ENCODE data around the gene CLDN17. TPM values are rescaled to one million over a fixed set of nuclear protein-coding genes. Genes with fewer than 3 reads are reported as not detected.

The CLDN17 gene
- total RNA-seq, 1 experiment from 2014 or later, result not detected

- H3K27ac ChIP-seq, result no peak overlapping the region
- H3K4me3 ChIP-seq, result no peak overlapping the region
- no peaks in the 10 kb centered on the region; the same call in 1 of the 2 replicates for H3K27me3 ChIP-seq (replicated peaks)
- no peak for DNase-seq (ENCODE audit: low read depth in 1 of 2, low spot score in 2 of 2)
- no peaks in the 10 kb centered on the region for H3K9me3 ChIP-seq (replicated peaks)
- no peaks in the 10 kb centered on the region for H3K4me1 ChIP-seq (replicated peaks)
- no peaks in the 10 kb centered on the region for H3K36me3 ChIP-seq
Measured at GRCh38 chr21:30164796-30165195, 1.8 kb downstream of the CLDN17 start.

DNA sequence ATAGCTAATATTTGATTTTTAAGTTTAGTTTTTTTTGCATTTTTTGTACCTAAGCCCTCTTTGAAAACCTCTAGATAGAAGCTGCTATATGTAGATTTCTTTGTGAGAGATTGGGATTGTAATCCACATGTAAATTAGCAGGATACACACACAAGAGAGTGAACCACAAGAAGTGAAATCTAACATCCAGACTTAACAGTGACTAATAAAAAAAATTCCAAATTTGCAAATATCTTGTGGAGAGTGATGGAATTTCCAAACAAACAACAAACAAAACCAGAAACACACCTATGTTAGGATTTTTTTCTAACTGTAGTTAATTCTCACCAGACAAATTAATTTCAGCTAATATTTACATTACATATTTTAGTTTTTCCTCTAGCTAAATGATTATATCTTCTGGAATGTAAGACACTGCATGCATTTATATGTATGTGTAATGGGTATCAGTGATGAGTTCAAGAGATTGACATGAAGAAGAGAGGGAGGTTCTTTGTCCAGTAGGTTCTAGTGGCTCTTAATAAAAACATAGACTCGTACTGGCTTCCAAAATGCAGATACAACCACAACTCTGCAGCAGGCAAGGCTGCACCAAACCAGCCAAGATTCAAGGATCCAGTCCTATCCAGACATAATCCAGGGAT, 12.8 kb downstream of the CLDN17 start:
- H3K9me3 ChIP-seq (replicated peaks), result no peaks in the 10 kb centered on the region
- H3K27ac ChIP-seq, result no peak overlapping the region
- DNase-seq (ENCODE audit: low read depth in 1 of 2, low spot score in 2 of 2), result no peak
- no peaks in the 10 kb centered on the region; the same call in 1 of the 2 replicates for H3K27me3 ChIP-seq (replicated peaks)
- no peaks in the 10 kb centered on the region for H3K36me3 ChIP-seq
- no peaks in the 10 kb centered on the region for H3K4me1 ChIP-seq (replicated peaks)
- no peak overlapping the region for H3K4me3 ChIP-seq

DNA sequence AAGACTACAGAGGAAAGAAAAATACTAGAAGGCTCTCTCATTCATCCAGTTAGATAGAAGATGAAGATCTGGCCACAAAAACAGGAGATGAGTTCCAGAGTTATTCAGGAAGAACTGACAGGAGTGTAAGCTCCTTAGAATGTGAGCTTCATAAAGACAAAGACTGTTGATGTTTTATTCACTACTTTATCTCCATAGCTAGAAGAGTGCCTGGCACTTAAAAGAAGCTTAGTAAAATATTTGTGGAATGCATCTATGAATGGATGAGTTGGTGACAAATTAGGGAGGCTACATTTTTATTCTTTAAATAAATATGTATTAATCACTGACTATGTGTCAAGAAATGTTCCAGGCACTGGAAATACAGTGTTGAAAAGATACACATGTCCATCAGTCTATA, 13.8 kb downstream of the CLDN17 start:
- Histone ChIP-seq H3K4me1 (replicated peaks) (no peaks in the 10 kb centered on the region), H3K27me3 (replicated peaks) (no peaks in the 10 kb centered on the region), H3K36me3 (no peaks in the 10 kb centered on the region)

DNA sequence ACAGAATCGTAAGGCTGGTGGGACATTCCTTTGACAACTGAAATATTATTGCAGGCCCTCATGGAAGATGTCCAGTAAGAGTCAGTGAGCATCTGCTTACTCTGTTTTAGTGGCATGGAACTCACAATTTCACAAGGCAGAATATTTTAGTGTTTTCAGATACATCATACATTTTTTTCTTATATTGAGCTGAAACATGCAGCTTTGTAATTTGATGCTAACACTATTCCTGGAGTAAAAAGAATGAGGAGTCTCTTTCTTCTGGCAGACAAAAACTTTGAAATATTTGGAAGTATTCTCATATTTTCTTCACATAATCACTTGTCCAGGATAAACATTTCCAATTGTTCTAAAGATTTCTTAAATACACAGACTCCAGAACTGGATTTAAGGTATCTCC, 17.7 kb downstream of the CLDN17 start:
- no peaks in the 10 kb centered on the region for H3K36me3 ChIP-seq
- no peaks in the 10 kb centered on the region for H3K4me1 ChIP-seq (replicated peaks)
- no peaks in the 10 kb centered on the region for H3K27me3 ChIP-seq (replicated peaks)

More for the DNA sequence above, 13.8 kb downstream of the CLDN17 start:
- Histone ChIP-seq H3K4me3 (no peak overlapping the region), H3K27ac (no peak overlapping the region), H3K9me3 (replicated peaks) (no peaks in the 10 kb centered on the region)
- no peak for DNase-seq (ENCODE audit: low read depth in 1 of 2, low spot score in 2 of 2)

GRCh38 chr21:30146558-30147282, 19.9 kb downstream of the CLDN17 start:
- no peaks in the 10 kb centered on the region for H3K36me3 ChIP-seq
- H3K9me3 ChIP-seq (replicated peaks), result no peaks in the 10 kb centered on the region
- no peaks in the 10 kb centered on the region for H3K4me1 ChIP-seq (replicated peaks)
- H3K27me3 ChIP-seq (replicated peaks), result no peaks in the 10 kb centered on the region
- H3K4me3 ChIP-seq, result no peak overlapping the region
- no peak overlapping the region for H3K27ac ChIP-seq
- DNase-seq (ENCODE audit: low read depth in 1 of 2, low spot score in 2 of 2), result no peak

More for the DNA sequence above, 17.7 kb downstream of the CLDN17 start:
- no peak for DNase-seq (ENCODE audit: low read depth in 1 of 2, low spot score in 2 of 2)
- Histone ChIP-seq H3K4me3 (no peak overlapping the region), H3K27ac (no peak overlapping the region), H3K9me3 (replicated peaks) (no peaks in the 10 kb centered on the region)

DNA sequence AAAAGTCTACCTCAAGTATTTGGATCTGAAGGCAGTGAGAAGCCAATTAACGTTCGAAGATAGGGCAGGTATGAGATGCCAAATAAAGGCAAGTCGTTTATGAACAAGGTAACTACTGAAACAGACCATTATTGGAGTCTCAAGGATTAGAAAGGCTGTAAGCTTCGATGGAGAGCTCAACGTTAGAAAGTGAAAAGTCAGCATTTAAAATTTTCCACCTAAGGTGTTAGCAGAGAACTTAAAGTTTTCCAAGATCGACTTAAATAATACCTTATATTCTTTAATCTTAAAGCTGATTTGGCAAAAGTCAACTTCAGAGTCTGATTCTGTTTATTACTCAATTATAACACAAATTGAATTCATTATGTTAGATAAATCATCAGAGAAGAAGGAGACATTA, 28.1 kb downstream of the CLDN17 start:
- H3K4me1 ChIP-seq (replicated peaks), result no peaks in the 10 kb centered on the region
- no peak overlapping the region for H3K27ac ChIP-seq
- H3K36me3 ChIP-seq, result no peaks in the 10 kb centered on the region
- H3K4me3 ChIP-seq, result no peak overlapping the region
- no peaks in the 10 kb centered on the region for H3K9me3 ChIP-seq (replicated peaks)
- H3K27me3 ChIP-seq (replicated peaks), result no peaks in the 10 kb centered on the region
- DNase-seq (ENCODE audit: low read depth in 1 of 2, low spot score in 2 of 2), result no peak

- Histone ChIP-seq H3K4me3 (no peak overlapping the region), H3K27ac (no peak overlapping the region), H3K27me3 (replicated peaks) (no peaks in the 10 kb centered on the region), H3K36me3 (no peaks in the 10 kb centered on the region), H3K4me1 (replicated peaks) (no peaks in the 10 kb centered on the region), H3K9me3 (replicated peaks) (no peaks in the 10 kb centered on the region)
- DNase-seq (ENCODE audit: low read depth in 1 of 2, low spot score in 2 of 2), result no peak
Measured at GRCh38 chr21:30129246-30129645, 37.4 kb downstream of the CLDN17 start.

DNA sequence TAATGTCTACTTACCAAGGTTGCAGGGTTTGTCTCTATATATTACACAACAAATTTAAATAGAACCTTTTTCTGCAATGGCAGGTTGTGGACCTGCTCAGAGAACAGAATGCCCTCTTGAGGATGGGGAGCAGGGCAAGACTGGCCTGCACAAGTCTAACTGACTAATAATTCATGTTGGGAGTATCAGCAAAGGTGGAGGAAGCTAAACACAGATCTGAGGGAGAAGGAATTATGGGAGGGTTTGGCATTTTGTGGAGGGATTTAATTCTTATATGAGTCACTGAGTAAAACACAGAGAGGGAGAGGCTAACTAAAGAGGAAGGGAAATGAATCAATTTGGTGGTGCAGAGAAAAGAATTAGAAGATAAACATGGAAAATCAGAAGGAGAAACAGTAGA, 40.0 kb downstream of the CLDN17 start:
- H3K4me1 ChIP-seq (replicated peaks), result no peaks in the 10 kb centered on the region
- H3K4me3 ChIP-seq, result no peak overlapping the region
- H3K36me3 ChIP-seq, result no peaks in the 10 kb centered on the region
- DNase-seq (ENCODE audit: low read depth in 1 of 2, low spot score in 2 of 2), result no peak
- H3K27ac ChIP-seq, result no peak overlapping the region
- H3K9me3 ChIP-seq (replicated peaks), result no peaks in the 10 kb centered on the region
- no peaks in the 10 kb centered on the region for H3K27me3 ChIP-seq (replicated peaks)

- no peak overlapping the region for H3K27ac ChIP-seq
- H3K27me3 ChIP-seq (replicated peaks), result no peaks in the 10 kb centered on the region
- DNase-seq (ENCODE audit: low read depth in 1 of 2, low spot score in 2 of 2), result no peak
- no peaks in the 10 kb centered on the region for H3K36me3 ChIP-seq
- no peaks in the 10 kb centered on the region for H3K9me3 ChIP-seq (replicated peaks)
- no peak overlapping the region for H3K4me3 ChIP-seq
- H3K4me1 ChIP-seq (replicated peaks), result no peaks in the 10 kb centered on the region
Measured at GRCh38 chr21:30117631-30118030, 49.0 kb downstream of the CLDN17 start.

DNA sequence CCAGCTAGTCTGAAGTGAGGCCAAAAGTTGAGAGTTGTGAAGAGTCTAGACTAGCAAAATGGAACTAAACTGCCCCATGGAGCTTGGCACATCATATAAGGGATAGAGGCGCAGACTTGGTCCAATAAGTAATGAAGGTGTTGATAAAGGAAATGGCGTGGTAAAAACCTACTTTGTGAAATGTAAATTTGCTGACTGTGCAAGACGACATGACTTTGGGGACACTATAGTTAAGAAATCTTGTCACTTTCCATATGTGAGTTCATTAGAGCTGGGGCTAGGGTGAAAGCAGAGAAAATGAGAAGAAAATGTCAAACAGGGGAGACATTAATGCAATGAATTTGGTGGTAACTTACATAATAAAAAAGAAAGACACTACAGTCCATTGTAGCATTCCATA, 50.1 kb downstream of the CLDN17 start:
- Histone ChIP-seq H3K36me3 (no peaks in the 10 kb centered on the region), H3K27me3 (replicated peaks) (no peaks in the 10 kb centered on the region), H3K4me3 (no peak overlapping the region), H3K9me3 (replicated peaks) (no peaks in the 10 kb centered on the region), H3K4me1 (replicated peaks) (no peaks in the 10 kb centered on the region), H3K27ac (no peak overlapping the region)
- no peak for DNase-seq (ENCODE audit: low read depth in 1 of 2, low spot score in 2 of 2)

Other genes with a start within 250 kb of the CLDN17 start
- not detected in 2 replicates for gene GRIK1, start 226.8 kb downstream of the CLDN17 start, total RNA-seq (2014; rRNA removed; shearing (Covaris generic))
- gene CLDN8, start 49.3 kb upstream of the CLDN17 start, total RNA-seq (2014; rRNA removed; shearing (Covaris generic)), result not detected in 2 replicates
- not detected in 2 replicates for gene KRTAP24-1, start 116.1 kb upstream of the CLDN17 start, total RNA-seq (2014; rRNA removed; shearing (Covaris generic))
- gene KRTAP25-1, start 122.7 kb upstream of the CLDN17 start, total RNA-seq (2014; rRNA removed; shearing (Covaris generic)), result not detected in 2 replicates
- not detected in 2 replicates for gene KRTAP26-1, start 153.5 kb upstream of the CLDN17 start, total RNA-seq (2014; rRNA removed; shearing (Covaris generic))
- not detected in 2 replicates for gene KRTAP27-1, start 170.9 kb upstream of the CLDN17 start, total RNA-seq (2014; rRNA removed; shearing (Covaris generic))
- not detected in 2 replicates for gene KRTAP23-1, start 181.8 kb upstream of the CLDN17 start, total RNA-seq (2014; rRNA removed; shearing (Covaris generic))
- gene KRTAP13-2, start 205.5 kb upstream of the CLDN17 start, total RNA-seq (2014; rRNA removed; shearing (Covaris generic)), result not detected in 2 replicates
- not detected in 2 replicates for gene KRTAP13-1, start 229.2 kb upstream of the CLDN17 start, total RNA-seq (2014; rRNA removed; shearing (Covaris generic))

Data from SJSA1 (cell line).